GOT3 (cell line): Measurements from ENCODE around the gene BLACAT1.
"Not testable (repeated sequence)": the region's sequence is repeated elsewhere in the genome, so short reads cannot be mapped to it uniquely, and the experiment has no call there.

ENCODE experiments used
- DNase-seq: peaks from one replicate; lab custom pipeline; 2025; ENCODE audit warnings: mixed read lengths; lab: John Stamatoyannopoulos, UW

The BLACAT1 gene

GRCh38 chr1:205438213-205439158, 17.4 kb downstream of the BLACAT1 start:
- DNase-seq: peak; percentile 20

GRCh38 chr1:205437570-205437969, 18.3 kb downstream of the BLACAT1 start:
- no peak for DNase-seq

- DNase-seq: no peak
Measured at GRCh38 chr1:205436776-205437410, 19.0 kb downstream of the BLACAT1 start.

- no peak for DNase-seq
Measured at GRCh38 chr1:205435578-205436573, 20.0 kb downstream of the BLACAT1 start.

GRCh38 chr1:205434738-205435137, 21.1 kb downstream of the BLACAT1 start:
- no peak for DNase-seq

- not testable (repeated sequence) for DNase-seq
Measured at GRCh38 chr1:205432692-205433091, 23.2 kb downstream of the BLACAT1 start.

- no peak for DNase-seq
Measured at GRCh38 chr1:205432116-205432515, 23.7 kb downstream of the BLACAT1 start.

GRCh38 chr1:205430696-205431305, 25.0 kb downstream of the BLACAT1 start:
- DNase-seq: no peak

- DNase-seq: no peak
Measured at GRCh38 chr1:205429762-205430695, 25.8 kb downstream of the BLACAT1 start.

GRCh38 chr1:205424901-205425600, 30.8 kb downstream of the BLACAT1 start:
- DNase-seq: no peak

GRCh38 chr1:205423814-205424399, 31.9 kb downstream of the BLACAT1 start:
- no peak for DNase-seq

GRCh38 chr1:205422993-205423642, 32.7 kb downstream of the BLACAT1 start:
- no peak for DNase-seq

- no peak for DNase-seq
Measured at GRCh38 chr1:205421798-205422197, 34.0 kb downstream of the BLACAT1 start, which contains the start of gene LEMD1. TSS of gene LEMD1 (minus strand) at chr1:205422056. CDS start at chr1:205420536, 1,520 bp downstream.

GRCh38 chr1:205420938-205421337, 34.9 kb downstream of the BLACAT1 start:
- DNase-seq: no peak

GRCh38 chr1:205417870-205418635, 37.8 kb downstream of the BLACAT1 start:
- DNase-seq: no peak

- no peak for DNase-seq
Measured at GRCh38 chr1:205416322-205416721, 39.5 kb downstream of the BLACAT1 start.

GRCh38 chr1:205410581-205411298, 45.1 kb downstream of the BLACAT1 start:
- DNase-seq: no peak
